HG02623 (cell line): ENCODE results near the gene CRY1.
"Not testable (repeated sequence)": the region's sequence is repeated elsewhere in the genome, so short reads cannot be mapped to it uniquely, and the experiment has no call there.

Experiments
- ATAC-seq: cut with Tn5 transposase; IDR thresholded peaks from one replicate; pipeline ENCODE4 v1.9.1; 2021; ENCODE audit warnings: moderate library complexity; ENCODE audit not compliant: unreplicated experiment

The CRY1 gene

DNA sequence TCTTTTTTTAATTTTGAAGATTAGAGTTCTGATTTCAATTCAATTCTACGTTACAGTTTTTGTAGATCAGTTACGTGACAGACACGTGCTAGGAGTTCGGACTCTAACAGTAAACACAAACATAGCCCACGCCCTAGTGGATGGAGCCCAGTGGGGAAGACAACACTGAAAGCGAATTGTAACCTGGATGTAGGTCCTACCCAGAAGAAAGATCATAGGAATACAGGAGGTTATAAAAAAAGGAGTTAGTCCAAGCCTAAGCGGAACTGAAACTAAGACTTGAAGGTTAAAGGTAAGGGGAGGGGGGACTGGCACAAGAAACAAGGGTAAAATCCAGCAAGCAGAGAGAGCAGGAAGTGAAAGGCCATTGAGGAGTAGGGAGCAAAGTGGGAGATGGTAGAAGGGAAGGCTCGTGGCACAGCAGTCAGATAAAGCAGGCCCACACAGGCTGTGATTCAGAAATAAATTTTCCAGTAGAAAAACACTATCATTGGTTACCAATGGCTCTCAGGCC is 15.7 kb upstream of the CRY1 start:
- ATAC-seq, result no peak

DNA sequence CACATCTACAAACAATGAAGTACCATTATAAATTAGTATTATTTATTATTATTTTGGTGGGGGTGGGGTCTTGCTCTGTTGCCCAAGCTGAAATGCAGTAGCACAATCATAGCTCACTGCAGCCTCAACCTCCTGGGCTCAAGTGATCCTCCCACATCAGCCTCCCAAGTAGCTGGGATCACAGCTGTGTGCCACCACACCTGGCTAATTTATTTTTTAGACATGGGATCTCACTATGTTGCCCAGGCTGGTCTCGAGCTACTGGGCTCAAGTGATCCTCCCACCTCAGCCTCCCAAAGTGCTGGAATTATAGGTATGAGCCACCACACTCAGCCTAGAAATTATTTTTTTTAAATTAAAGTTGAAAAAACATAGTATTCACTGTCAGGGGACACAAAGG is 15.0 kb upstream of the CRY1 start:
- ATAC-seq, result not testable (repeated sequence)

DNA sequence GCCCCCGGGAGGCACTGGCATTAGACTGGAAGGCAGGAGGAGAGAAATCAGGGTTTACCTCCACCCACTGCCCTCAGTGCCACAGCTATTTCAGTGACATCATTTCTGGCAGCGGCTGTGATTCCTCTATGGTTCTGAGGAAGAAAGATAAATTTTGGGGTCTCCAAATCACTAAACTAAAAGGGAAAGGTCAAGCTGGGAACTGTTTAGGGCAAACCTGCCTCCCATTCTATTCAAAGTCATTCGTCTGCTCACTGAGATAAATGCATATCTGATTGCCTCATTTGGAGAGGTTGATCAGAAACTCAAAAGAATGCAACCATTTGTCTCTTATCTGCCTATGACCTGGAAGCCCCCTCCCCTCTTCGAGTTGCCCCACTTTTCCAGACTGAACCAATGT is 14.0 kb upstream of the CRY1 start:
- ATAC-seq, result no peak

DNA sequence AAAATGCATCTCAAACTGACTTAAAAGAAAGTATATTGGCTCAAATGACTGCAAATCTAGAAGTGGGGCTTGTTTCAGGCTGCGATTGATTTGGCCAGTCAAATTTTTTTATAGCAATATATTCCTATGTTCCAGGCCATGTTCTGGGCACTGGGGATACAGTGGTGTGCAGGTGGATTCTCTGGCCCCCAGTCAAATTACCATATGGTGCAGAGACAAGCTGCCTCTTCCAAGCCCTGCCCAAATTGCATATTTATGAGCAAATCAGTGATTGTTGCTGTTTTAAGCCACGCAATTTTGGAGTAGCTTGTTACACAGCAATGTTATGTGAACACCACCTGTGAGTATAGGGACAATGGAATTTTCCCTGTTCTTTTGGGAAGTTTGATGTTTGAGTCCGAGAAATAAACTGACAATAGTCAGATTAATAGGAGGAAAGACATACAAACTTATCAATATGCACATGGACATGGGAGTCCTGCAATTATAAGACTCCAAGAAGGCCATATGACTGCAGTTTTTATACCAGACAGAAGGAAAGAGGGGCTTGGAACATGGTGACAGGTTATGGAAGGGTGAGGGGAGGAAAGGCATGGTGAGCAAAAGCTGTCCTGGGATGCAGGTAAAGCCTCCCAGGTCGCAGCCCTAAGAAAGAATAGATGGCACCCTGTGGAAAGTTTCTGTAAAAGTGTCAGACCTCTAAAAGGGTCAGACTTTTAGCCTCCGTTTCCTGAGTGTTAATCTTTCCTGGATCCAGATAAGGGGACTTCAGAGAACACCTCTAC is 13.1 kb upstream of the CRY1 start:
- ATAC-seq, result no peak

DNA sequence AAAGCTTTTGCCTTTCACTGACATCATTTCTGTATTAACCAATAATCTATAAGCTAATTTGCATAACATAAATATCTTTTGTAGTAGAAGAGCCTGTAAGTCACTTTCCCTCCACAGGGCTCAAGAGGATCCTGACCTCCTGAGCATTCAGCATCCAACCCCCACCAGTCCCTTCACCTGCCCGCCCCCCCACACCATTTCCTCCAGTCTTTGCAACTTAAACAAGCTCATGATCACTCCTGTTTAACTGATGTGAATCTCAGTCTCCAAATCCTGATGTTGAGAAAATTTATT is 12.0 kb upstream of the CRY1 start:
- no peak for ATAC-seq

DNA sequence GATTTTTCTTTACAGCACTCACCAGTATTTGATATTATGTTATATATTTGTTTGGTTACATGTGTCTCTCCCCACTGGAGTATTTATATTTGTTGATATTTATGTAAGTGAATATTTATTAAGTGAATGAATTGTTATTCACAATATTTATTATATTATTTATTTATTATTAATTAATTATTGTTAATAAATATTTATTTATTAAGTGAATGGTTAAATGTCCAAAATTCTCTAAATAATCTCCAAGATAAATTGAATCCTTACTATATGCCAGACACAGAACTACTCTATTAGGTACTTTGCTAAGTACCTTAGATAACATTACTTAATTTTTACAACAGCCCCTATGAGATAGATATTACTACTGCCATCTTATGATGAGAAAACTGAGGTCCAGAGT is 10.2 kb upstream of the CRY1 start:
- no peak for ATAC-seq

DNA sequence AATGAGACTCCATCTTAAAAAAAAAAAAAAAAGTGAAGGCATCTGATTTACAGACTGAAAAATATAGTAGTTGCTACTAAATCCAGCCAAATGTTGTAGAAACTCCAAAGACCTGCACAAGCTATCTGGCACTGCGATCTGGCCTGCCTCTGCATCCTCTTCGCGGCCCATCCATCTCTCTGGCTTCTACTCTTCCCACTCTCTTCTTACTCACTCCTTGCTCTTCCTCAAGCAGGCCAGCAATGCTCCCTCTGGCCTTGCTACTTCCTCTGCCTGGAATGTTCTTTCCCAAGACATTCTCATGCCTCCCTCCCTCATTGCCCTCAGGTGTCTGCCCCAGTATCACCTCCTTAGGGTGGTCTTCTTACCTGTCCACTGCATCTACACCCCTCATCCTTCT is 9.7 kb upstream of the CRY1 start:
- ATAC-seq, result no peak

DNA sequence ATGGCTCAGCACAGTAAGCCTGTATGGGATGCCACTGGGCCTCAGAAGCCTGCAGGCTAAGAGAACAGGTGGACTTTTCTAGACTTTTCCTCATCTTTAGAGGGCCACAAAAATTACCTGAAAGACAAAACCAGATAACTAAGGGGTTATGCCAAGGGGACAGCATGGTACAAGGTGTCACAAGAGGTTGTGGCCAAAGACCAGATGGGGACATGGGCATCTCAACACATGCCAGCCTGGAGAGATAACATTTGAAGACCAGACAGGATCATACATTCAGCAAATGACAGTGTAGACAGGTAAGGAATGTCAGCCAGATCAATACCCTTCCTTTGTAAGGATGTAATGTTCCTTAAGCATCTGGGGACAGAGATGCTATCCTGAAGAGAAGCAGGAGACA is 8.9 kb upstream of the CRY1 start:
- ATAC-seq, result no peak

DNA sequence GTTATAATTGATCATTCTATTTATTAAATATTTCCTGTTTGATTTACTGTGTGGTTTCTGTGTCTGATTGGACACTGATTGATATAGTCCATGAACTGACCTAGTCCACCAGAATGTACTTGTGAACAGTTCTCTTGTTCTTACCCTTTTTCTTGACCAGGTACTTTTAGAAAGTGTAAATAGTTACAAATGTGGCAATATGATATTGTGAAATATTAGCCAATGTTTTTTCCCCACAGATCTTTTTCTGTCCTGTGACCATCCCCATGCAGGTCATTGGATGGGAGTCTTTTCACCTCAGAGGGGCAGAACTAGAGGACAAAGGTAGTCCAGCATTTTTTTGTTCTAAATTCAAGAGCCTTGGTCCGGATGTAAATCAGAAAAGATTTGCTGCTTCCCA is 8.3 kb upstream of the CRY1 start:
- ATAC-seq, result no peak

DNA sequence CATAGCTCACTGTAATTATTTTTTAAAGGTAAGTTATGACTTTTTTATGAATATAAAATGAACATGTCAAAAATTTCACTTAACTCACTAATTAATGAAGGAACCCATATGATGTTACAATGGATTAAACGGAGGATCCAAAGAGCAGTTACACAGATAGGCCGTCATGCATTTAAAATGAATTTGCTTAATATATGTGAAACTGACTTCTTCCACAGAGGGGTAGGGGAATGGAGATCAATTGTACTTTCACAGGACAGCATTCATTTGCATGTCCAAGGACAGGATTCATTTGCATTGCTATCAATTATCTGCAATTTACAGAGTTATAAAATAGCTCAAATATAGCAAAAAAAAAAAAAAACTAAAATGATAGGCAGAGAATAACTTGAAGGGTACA is 6.6 kb upstream of the CRY1 start:
- no peak for ATAC-seq

DNA sequence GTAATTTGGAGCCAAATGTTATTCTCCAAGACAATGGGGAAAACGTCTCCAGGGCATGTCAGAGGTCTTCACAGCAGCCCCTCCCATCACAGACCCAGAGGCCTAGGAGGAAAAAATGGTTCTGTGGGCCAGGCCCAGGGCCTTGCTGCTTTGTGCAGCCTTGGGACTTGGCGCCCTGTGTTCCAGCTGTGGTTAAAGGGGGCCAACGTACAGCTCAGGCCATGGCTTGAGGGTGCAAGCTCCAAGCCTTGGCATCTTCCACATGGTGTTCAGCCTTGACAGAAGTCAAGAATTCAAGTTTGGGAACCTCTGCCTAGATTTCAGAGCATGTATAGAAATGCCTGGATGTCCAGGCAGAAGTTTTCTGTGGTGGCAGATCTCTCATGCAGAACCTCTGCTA is 3.2 kb upstream of the CRY1 start:
- ATAC-seq, result no peak

DNA sequence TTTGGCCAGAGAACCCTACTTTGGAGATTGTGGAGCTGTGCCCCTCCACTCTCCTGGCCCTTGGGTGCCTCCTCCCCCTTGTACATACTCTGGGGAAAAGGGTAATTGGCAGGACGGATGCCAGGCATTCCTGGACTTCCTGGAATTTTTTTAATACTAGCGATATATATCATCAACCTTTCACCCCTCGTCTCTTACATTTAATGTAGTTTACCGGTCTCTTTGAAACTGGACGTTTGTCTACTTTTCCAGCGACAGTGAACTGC is 767 bp upstream of the CRY1 start:
- no peak for ATAC-seq

DNA sequence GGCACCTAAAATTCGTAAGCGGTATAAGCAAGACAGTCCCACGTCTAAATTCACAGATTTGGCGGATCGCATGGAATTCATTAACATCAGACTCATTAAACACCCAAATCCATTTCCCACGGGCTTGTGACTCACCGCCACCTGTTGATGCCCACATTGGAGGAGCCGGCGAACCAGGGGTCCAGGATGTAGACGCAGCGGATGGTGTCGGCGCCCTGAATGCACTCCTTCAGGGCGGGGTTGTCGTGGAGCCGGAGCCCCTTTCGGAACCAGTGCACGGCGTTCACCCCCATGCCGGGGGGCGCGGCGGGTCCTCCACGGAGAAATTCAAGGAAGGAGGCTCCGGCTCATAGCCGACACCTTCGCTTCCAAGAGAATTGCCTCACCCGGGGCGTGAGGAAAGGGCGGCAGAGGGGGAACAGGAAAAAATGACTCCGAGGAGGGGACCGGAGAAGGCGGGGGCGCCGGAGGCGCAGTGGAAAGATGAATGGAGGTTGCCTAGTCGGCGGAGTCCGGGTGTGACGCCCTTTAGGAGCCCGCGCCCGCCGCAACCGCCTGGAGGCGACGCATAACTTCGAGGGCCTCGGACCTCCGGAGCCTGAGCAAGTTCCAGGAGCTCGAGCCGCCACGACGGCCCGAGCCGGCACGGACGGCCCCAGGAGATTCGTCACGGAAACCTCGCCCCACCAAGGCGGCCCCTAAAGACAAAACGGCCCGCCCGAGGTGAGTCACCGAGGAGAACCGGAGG is 506 bp downstream of the CRY1 start:
- ATAC-seq, result peak; percentile 29

DNA sequence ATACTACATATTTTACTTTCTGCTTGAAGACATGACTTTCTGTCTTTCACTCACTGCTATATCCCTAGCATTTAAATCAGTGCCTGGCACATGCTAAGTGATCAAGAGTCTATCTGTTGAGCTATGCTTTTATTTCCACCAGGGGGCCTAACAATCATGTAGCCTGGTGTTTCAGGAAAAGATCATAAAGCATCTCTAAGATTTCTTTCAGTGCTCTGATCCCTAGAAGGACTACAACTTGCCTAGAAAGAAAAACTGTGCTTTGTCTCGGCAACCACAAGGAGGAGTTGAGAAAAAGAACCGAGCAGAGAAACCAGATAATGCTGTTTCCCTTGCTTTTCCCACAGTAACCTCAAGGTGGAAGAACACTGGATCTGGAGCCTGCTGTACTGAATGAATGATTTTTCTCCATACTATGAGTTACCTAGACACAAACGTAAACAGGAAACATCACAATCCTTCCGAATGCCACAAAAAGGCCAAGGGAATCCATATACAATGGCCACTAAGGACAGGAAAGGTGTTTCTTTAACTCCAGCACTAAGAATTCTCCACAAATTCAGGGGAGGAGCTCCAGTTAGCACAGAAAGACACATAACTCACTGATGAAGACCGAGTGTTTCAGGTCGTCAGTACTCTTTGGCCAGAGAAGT is 1.2 kb downstream of the CRY1 start:
- no peak for ATAC-seq

DNA sequence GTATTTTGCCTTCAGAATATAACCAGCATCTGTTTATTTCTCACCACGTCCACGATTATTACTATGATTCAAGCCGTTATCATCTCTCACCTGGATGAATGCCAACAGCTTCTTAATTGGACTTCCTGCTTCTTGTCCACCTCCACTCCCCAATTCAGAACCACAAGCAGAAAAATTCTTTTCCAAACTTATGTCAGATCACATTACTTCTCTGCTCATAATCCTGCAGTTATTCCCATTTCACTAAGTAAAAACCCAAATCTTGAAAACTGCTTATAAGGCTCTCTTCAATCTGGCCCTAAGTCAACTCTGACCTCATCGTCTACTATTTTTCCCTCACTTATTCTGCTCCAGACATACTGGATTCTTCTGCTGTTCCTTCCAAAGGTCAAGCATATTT is 2.0 kb downstream of the CRY1 start:
- no peak for ATAC-seq

DNA sequence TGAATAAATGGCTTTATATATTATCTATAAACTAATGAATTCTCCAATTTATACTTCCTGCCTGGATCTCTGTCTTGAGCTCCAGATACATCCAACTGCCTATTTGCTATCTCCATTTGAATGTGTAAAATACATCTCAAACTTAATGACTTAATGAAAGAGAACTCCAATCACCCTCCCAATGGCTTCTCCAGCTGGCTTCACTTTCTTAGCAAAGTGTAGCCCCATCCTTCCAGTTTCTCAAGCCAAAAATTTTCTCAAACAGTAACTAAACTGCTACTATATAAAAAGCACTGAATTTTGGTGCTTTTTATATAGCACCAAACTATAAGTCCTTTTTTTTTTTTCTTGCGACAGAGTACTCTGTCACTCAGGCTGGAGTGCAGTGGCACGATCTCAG is 2.6 kb downstream of the CRY1 start:
- no peak for ATAC-seq

DNA sequence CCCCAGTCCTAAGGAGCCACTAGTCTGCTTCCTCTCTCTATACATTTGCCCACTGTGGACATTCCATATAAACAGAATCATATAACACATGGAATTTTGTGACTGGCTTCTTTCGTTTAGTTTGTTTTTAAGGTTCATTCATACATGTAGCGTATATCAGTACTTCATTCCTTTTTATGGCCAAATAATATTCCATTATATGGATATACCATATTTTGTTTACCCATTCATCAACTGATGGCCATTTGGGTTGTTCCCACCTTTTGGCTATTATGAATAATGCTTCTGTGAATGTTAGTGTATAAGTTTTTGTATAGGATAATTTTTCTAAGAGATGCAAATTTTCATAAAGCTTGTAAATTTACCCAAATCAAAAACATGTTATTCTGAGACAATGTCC is 4.4 kb downstream of the CRY1 start:
- no peak for ATAC-seq

DNA sequence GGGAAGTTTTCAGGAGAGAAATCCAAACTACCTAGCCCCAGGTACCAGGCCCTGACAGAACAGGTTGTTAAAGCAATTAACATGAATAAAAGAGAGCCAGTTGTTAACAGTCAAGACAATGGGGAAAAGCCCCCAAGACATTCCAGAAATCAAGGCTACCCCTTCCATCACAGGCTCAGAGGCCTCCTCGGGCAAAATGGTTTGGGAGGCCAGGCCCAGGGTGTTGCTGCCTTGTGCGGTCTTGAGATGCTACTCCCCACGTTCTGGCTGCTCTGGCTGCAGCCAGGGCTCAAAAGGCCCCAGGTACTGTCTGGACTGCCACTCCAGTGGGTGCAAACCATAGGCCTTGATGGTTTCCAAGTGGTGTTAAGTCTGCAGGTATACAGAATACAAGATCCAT is 7.0 kb downstream of the CRY1 start:
- no peak for ATAC-seq

DNA sequence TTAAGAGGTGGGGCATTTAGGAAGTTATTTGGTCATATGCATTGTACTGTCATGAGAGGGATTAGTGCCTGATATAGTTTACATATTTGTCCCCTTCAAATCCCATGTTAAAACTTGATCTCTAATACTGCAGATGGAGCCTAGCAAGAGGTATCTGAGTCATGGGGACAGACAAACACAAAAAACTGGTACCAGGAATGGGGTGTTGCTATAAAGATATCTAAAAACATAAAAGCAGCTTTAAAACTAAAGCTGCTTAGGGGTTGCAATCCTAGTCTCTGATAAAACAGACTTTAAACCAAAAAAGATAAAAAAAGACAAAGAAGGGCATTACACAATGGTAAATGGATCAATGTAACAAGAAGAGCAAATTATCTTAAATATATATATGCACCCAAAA is 11.6 kb downstream of the CRY1 start:
- no peak for ATAC-seq

DNA sequence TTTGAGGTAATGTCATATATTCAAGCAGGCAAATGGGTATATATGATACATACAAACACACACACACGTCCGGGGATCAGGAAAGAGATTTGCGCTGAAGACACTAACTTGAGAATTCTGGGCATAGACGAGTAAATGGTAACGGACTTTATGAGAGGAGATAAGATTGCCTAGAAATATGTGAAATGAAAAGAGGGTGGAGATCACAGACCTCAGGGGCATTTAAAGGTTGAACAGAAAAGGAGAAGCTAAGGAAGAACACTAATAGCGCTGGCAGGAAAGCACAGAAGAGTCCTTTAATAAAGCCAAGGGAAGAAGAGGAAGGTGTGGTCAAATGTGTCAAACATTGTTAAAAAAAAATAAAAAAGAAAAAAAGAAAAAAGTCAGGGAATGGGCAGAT is 13.1 kb downstream of the CRY1 start:
- no peak for ATAC-seq

DNA sequence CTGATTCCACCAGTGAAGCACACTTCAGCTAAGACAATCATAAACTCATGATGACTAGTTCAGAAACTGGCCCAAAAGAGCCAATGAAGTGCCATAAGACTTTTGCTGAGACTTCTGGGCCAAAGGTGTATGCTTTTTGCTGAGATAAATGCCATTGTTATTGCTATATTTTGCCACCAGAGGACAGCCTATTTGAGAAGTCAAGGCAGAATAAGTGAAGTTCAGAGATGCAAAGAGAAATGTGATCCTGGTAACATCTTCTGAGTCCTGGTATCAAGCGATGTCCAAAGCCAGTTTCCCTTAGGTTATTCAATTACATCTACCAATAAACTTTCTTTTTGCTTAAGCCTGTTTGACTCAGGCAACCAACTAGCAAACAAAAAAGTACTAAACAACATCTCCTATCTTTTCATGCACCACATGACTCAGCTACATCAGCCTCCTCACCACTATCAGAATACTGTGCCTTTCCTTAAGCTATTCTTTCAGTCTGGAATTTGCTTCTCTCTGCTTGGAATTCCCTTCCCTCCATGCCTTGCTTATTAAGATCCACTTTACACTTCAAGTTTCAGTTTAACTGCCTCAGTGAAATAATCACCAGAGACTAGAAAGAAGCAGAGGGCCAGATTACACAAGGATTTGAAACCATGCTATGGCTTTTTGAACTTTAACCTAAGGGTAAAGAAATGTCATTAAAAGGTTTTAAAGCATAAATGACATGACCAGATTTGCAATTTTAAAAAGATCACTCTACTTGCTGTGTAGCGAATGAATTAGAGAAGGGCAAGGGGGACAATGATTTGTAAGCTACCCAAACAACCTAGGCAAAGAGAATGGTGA is 14.0 kb downstream of the CRY1 start:
- ATAC-seq, result no peak

DNA sequence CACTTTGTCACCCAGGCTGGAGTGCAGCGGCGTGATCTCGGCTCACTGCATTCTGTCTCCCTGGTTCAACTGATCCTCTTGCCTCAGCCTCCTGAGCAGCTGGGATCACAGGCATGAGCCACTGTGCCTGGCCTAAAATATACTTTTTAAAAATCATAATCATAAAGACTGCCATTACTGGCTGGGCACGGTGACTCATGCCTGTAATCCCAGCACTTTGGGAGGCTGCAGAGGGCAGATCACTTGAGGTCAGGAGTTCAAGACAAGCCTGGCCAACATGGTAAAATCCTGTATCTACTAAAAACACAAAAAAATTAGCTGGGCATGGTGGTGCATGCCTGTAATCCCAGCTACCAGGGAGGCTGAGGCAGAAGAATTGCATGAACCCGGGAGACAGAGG is 20.1 kb downstream of the CRY1 start:
- ATAC-seq, result not testable (repeated sequence)
